Measurements from ENCODE around the gene MYO1B.

The MYO1B gene

GRCh38 chr2:191474464-191474863, 229.3 kb downstream of the MYO1B start:
- DNase-seq, result no peak

Measured in NCI-H2081 (cell line).